HepG2 (cell line): ENCODE results near the gene UCKL1. TPM values are rescaled to one million over a fixed set of nuclear protein-coding genes. Genes with fewer than 3 reads are reported as not detected.

Source experiments
- FOSL2 ChIP-seq: sonication (generic); formaldehyde crosslinking; IDR thresholded peaks from 2 replicates; pipeline ENCODE4 v1.4.0; 2020; ENCODE audit warnings: missing genetic modification reagents
- GATA4 ChIP-seq: sonication (generic); IDR thresholded peaks from 2 replicates; pipeline ENCODE4 v1.6.1; 2016; ENCODE audit warnings: antibody characterized with exemption, low read depth, borderline replicate concordance
- LCORL ChIP-seq, 2 experiments: fragments of 450-650 bp in 1 of 2; sonication (generic) in 1 of 2; formaldehyde crosslinking in 1 of 2; IDR thresholded peaks; 2 replicates each; pipeline versions ENCODE4 v1.5.0 to v1.6.1; 2017 to 2020; ENCODE audit warnings: antibody characterized with exemption in 1 of 2, missing genetic modification reagents in 1 of 2
- NRL ChIP-seq: sonication (generic); formaldehyde crosslinking; IDR thresholded peaks from 2 replicates; pipeline ENCODE4 v1.5.0; 2020; ENCODE audit warnings: missing genetic modification reagents, mild to moderate bottlenecking, moderate library complexity, borderline replicate concordance
- PPARG ChIP-seq: conservative IDR thresholded peaks from 2 replicates; pipeline ENCODE4 v1.6.1; 2016; ENCODE audit warnings: missing biosample characterization, missing genetic modification reagents
- PRPF4 ChIP-seq: fragments of 200-400 bp; formaldehyde crosslinking; IDR thresholded peaks from 2 replicates; pipeline ENCODE4 v1.6.1; 2016; ENCODE audit warnings: low read length, low read depth; ENCODE audit not compliant: poor library complexity, severe bottlenecking
- SETDB1 ChIP-seq: sonication (generic); formaldehyde crosslinking; IDR thresholded peaks from 2 replicates; pipeline ENCODE4 v1.5.1; 2020; ENCODE audit warnings: missing genetic modification reagents, mild to moderate bottlenecking, borderline replicate concordance
- ZFX ChIP-seq: sonication (generic); formaldehyde crosslinking; IDR thresholded peaks from 2 replicates; pipeline ENCODE4 v1.4.0; 2020; ENCODE audit warnings: mild to moderate bottlenecking, low read depth, missing genetic modification reagents, moderate library complexity
- ZNF232 ChIP-seq: sonication (generic); formaldehyde crosslinking; IDR thresholded peaks from 2 replicates; pipeline ENCODE4 v1.4.0; 2020; ENCODE audit warnings: missing genetic modification reagents, borderline replicate concordance
- ZNF782 ChIP-seq: sonication (generic); formaldehyde crosslinking; IDR thresholded peaks from 2 replicates; pipeline ENCODE4 v1.4.0; 2020; ENCODE audit warnings: missing genetic modification reagents, mild to moderate bottlenecking, borderline replicate concordance
- polyA plus RNA-seq, 8 experiments: library from polyadenylated mRNA; depleted of rRNA in 3 of 8; stranded (reverse) in 7 of 8; unstranded in 1 of 8; fragments of >200 nt; fragmentation: Illumina TruSeq in 4 of 8; extraction: Trizol in 4 of 8; gene quantifications; 2 replicates each; pipeline versions ENCODE4 v1.2.1 to v1.2.3, GENCODE V29; 2011 to 2016; ENCODE audit warnings: low read depth in 4 of 8, missing spikeins in 1 of 8, mixed read lengths in 1 of 8; ENCODE audit not compliant: insufficient read depth in 1 of 8
- total RNA-seq, 5 experiments: library from RNA; depleted of rRNA; stranded (reverse); fragments of >200 nt; fragmentation: Illumina TruSeq; extraction: Trizol; gene quantifications; 2 replicates each; pipeline ENCODE4 v1.2.3, GENCODE V29; 2016; ENCODE audit warnings: low read depth in 1 of 5
- TF ChIP-seq, protein P1 (sequence below): sonication (generic); formaldehyde crosslinking; IDR thresholded peaks from 2 replicates; pipeline ENCODE4 v1.5.0; 2020; ENCODE audit warnings: mild to moderate bottlenecking, missing genetic modification reagents
- TF ChIP-seq, protein P2 (sequence below): sonication (generic); formaldehyde crosslinking; IDR thresholded peaks from 2 replicates; pipeline ENCODE4 v1.4.0; 2020; ENCODE audit warnings: missing genetic modification reagents
- TF ChIP-seq, protein P3 (sequence below): IDR thresholded peaks from 2 replicates; pipeline ENCODE4 v1.6.1; 2016; ENCODE audit warnings: low read depth, missing genetic modification reagents, missing compliant biosample characterization
- TF ChIP-seq, protein P4 (sequence below): sonication (generic); formaldehyde crosslinking; IDR thresholded peaks from 2 replicates; pipeline ENCODE4 v1.5.0; 2020; ENCODE audit warnings: missing genetic modification reagents, mild to moderate bottlenecking, borderline replicate concordance

The UCKL1 gene
- total and polyA plus RNA-seq, 2 of the 13 experiments (the other 11 are each of a cell fraction or from before 2014, with no cell fraction given), result 50.2 to 126 TPM

DNA sequence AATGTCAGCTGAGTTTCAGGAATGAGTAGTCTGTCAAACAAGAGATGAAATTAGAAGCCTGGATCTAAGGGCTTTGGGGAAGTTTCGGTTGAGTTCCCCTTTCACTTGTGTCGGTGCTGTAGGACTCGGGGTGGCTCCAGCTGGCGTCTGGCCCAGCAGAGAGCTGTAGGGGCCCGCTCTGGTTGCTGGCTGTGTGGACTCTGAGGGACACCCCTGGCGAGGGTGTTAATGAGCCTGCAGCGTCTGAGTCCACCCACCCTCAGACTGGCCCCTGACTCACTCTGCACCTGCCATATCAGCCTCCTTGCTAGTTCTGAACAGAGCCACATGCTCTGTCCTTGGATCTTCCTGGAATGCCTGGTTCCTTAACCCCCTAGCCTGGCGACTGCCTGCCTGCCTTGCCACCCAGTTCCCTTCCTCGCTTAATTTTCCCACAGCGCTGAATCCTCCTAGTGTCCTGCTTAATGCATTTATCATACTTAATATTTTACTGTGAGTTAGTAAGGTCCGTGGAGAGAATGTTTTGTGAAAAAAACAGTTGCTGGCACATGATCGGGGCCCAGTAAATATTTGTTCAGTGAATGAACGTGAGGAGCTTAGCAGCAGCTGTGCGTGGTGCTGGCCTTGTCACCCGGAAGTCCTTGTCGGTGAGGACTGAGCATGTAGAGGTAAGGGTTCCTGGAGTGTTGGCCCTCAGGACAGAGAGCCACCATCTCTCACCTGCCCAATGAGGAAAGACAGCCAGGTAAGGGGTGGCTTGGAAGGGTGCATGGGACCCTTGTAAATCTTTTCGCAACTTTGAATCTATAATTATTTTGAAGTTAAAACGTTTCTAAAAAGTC, 59.7 kb downstream of the UCKL1 start (continued):
- TF ChIP-seq, protein P1, sequence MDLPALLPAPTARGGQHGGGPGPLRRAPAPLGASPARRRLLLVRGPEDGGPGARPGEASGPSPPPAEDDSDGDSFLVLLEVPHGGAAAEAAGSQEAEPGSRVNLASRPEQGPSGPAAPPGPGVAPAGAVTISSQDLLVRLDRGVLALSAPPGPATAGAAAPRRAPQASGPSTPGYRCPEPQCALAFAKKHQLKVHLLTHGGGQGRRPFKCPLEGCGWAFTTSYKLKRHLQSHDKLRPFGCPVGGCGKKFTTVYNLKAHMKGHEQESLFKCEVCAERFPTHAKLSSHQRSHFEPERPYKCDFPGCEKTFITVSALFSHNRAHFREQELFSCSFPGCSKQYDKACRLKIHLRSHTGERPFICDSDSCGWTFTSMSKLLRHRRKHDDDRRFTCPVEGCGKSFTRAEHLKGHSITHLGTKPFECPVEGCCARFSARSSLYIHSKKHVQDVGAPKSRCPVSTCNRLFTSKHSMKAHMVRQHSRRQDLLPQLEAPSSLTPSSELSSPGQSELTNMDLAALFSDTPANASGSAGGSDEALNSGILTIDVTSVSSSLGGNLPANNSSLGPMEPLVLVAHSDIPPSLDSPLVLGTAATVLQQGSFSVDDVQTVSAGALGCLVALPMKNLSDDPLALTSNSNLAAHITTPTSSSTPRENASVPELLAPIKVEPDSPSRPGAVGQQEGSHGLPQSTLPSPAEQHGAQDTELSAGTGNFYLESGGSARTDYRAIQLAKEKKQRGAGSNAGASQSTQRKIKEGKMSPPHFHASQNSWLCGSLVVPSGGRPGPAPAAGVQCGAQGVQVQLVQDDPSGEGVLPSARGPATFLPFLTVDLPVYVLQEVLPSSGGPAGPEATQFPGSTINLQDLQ (CRISPR knock-in tag), result peak; percentile 22; the same call in 1 of the 2 replicates
- TF ChIP-seq, protein P2, sequence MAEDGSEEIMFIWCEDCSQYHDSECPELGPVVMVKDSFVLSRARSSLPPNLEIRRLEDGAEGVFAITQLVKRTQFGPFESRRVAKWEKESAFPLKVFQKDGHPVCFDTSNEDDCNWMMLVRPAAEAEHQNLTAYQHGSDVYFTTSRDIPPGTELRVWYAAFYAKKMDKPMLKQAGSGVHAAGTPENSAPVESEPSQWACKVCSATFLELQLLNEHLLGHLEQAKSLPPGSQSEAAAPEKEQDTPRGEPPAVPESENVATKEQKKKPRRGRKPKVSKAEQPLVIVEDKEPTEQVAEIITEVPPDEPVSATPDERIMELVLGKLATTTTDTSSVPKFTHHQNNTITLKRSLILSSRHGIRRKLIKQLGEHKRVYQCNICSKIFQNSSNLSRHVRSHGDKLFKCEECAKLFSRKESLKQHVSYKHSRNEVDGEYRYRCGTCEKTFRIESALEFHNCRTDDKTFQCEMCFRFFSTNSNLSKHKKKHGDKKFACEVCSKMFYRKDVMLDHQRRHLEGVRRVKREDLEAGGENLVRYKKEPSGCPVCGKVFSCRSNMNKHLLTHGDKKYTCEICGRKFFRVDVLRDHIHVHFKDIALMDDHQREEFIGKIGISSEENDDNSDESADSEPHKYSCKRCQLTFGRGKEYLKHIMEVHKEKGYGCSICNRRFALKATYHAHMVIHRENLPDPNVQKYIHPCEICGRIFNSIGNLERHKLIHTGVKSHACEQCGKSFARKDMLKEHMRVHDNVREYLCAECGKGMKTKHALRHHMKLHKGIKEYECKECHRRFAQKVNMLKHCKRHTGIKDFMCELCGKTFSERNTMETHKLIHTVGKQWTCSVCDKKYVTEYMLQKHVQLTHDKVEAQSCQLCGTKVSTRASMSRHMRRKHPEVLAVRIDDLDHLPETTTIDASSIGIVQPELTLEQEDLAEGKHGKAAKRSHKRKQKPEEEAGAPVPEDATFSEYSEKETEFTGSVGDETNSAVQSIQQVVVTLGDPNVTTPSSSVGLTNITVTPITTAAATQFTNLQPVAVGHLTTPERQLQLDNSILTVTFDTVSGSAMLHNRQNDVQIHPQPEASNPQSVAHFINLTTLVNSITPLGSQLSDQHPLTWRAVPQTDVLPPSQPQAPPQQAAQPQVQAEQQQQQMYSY (CRISPR knock-in tag), result peak; percentile 41; the same call in 1 of the 2 replicates
- no peak for TF ChIP-seq LCORL (IDR thresholded peaks at IDR 0.05)
- TF ChIP-seq LCORL (CRISPR knock-in tag; IDR thresholded peaks at IDR 0.05), result no peak; the same call in 1 of the 2 replicates
- TF ChIP-seq SETDB1 (CRISPR knock-in tag), result no peak
- peak; percentile 88 for TF ChIP-seq ZFX (CRISPR knock-in tag)
- no peak for TF ChIP-seq PRPF4
- TF ChIP-seq, protein P3, sequence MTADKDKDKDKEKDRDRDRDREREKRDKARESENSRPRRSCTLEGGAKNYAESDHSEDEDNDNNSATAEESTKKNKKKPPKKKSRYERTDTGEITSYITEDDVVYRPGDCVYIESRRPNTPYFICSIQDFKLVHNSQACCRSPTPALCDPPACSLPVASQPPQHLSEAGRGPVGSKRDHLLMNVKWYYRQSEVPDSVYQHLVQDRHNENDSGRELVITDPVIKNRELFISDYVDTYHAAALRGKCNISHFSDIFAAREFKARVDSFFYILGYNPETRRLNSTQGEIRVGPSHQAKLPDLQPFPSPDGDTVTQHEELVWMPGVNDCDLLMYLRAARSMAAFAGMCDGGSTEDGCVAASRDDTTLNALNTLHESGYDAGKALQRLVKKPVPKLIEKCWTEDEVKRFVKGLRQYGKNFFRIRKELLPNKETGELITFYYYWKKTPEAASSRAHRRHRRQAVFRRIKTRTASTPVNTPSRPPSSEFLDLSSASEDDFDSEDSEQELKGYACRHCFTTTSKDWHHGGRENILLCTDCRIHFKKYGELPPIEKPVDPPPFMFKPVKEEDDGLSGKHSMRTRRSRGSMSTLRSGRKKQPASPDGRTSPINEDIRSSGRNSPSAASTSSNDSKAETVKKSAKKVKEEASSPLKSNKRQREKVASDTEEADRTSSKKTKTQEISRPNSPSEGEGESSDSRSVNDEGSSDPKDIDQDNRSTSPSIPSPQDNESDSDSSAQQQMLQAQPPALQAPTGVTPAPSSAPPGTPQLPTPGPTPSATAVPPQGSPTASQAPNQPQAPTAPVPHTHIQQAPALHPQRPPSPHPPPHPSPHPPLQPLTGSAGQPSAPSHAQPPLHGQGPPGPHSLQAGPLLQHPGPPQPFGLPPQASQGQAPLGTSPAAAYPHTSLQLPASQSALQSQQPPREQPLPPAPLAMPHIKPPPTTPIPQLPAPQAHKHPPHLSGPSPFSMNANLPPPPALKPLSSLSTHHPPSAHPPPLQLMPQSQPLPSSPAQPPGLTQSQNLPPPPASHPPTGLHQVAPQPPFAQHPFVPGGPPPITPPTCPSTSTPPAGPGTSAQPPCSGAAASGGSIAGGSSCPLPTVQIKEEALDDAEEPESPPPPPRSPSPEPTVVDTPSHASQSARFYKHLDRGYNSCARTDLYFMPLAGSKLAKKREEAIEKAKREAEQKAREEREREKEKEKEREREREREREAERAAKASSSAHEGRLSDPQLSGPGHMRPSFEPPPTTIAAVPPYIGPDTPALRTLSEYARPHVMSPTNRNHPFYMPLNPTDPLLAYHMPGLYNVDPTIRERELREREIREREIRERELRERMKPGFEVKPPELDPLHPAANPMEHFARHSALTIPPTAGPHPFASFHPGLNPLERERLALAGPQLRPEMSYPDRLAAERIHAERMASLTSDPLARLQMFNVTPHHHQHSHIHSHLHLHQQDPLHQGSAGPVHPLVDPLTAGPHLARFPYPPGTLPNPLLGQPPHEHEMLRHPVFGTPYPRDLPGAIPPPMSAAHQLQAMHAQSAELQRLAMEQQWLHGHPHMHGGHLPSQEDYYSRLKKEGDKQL (CRISPR knock-in tag), result no peak
- TF ChIP-seq ZNF782 (CRISPR knock-in tag), result no peak; the same call in 1 of the 2 replicates
- TF ChIP-seq ZNF232, result peak; percentile 88; the same call in 1 of the 2 replicates
- no peak; the same call in 1 of the 2 replicates for TF ChIP-seq PPARG (CRISPR knock-in tag)
- TF ChIP-seq NRL, result peak; percentile 36; the same call in 1 of the 2 replicates
- peak; percentile 69 for TF ChIP-seq FOSL2 (CRISPR knock-in tag)
- no peak for TF ChIP-seq GATA4
- TF ChIP-seq, protein P4, sequence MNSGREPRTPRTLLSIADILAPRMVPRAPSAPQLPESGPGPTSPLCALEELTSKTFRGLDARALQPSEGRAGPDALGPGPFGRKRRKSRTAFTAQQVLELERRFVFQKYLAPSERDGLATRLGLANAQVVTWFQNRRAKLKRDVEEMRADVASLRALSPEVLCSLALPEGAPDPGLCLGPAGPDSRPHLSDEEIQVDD (CRISPR knock-in tag), result no peak
